ENCODE measurements around the gene GDF2.

The GDF2 gene

DNA sequence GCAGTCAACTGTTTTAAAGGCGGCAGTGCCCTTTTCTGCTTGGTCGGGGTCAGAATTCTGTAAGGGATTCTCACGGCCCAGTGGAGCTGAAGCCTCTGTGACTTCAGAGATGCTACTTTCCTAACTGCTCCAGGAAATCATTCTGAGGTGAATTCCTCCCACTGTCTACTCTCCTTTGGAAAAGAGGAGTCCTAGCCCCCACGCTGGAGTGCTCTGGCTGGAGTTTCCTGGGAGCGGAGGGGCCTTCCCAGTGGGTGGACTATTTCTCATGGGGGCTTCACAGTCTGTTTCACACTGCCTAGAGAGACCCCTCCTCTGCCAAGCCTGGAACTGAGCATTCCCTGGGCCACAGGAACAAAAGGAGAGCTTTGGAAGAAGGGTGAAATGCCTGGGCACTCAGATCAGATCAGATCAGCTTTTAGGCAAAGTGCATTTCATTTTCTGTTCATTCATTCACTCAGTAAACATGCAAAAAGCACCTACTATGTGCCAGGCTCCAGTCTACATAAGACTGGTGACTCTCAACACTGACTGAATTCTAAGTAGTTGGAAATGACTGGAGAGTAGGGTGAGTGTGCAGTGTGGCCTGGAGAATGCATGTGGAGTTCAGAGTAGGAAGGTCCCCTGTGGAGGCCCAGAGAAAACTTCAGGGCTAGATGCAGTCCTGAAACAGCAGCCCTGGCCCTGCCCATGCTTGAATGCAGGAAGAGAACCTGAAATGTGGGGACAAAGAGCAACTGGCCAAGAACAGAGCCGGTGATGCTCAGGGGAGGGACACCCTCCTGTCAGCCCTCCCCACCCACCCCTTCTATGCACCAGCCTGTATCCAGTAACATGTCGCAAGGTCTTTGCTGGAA is 49.6 kb downstream of the GDF2 start:
- DNase-seq = no peak

DNA sequence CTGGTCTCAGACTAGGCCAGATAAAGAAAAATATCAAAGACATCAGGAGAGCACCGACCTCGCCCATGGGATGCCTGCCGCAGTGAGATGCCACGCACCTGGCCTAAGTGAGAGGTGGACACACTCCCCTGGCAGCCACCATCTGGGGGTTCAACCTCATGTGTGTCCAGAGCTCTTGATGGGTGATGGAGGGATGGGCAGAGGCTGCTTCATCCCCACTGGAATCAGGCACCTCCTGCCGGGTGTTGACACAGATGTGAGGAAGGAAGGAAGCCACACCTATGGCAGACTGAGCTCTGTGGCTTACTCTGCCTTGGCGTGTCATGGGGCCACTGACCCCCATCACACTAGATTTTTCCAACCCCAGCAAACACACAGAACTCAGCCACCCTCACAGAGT is 50.5 kb downstream of the GDF2 start:
- DNase-seq = no peak

DNA sequence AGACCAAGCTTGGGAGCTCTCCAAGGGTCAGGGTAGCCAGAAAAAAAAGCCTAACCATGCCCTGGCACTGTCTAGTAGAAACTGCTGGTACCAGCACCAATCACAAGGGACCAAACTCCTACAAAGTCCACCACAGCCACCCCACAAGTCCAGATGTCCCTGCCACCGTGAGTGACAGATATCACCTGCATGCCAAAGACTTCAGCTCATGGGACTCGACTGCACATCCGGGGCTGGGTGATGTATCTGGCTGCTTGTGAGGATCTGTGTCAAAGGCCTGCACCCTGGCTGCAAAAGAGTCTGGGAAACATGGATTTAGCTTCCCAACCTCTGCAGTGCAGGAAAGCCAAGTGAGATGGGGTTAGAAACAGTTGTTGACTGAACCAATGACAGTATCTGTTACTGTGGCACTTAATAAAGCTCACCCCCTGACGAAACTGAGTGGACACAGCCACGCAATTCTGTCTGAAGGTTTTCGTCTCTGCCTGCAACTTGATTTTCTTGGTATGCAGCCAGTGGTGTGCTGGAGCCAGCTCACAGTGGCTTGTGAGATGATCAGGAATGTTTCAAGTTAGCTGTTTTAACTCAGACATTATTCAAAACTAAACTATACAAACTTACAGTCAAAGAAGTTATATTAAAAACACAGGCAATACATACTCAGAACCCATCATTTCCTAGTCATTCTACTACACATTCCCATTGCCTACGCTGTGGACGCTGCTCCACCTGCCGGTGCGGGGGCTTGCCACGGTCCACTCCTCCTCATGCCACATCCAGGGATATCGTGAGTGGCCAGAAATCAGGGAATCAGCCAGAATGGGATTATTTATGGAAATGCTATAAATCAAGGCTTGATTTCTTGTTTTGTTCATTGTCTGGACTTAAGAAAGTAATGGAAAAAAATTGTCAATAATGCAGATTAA is 52.6 kb downstream of the GDF2 start:
- DNase-seq = no peak

DNA sequence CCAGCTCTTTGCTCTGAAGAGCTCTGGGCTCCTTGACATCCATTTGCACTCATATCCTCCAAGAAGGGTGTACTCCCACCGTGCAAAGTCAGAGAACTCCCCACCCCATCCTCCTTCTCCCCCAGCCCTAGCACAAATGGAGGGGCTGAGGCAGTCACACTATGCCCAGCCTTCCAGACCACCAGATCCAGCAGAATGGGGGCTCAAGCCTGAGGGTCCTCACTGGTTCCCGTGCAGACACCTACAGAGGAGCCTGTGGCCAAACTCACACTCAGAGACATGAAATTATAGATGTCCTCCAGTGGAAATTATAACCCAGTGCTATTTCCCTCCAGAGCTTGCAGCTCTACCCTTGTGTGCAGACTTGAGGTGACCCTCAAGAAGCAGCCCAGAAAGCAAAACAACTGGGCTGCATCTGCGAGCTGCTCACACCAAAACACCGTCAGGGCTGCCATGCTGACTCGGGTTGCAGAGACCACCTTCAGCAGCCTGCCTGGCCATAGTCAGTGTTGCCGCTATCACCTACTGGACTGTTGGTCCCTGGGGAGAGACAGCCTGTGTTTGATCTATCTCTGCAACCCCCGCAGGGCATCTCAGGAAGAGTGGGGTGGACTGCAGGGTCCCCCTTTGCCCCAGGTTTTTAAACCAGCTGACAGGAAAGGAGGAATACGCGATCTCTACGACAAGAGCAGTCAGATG is 54.4 kb downstream of the GDF2 start:
- no peak for DNase-seq

Data from NCI-H2081 (cell line).